Measurements from ENCODE around the gene HINFP. TPM values are rescaled to one million over a fixed set of nuclear protein-coding genes. Genes with fewer than 3 reads are reported as not detected.

HINFP gene
- total RNA-seq, 2 donors from 2014 or later = 43.8 to 44.8 TPM

DNA sequence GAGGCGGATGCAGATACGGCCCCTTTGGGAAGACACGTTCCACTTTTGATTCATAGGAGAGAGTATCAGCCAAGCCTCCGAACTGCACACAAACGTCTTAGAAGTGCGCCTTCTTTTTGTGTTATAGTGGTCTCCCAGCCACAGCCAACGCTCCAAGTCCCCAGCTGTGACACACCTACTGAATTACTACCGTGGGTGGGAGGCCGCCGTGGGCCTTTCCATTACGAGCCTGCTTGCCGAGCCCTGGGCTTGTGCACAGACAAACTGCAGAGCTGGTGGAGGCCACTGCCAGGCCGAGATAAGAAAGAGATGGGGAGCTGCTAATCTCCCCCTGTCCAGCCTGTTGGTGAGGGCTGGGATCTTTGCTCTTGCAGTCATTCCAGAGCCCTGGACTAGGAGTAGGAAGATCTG is 35.9 kb upstream of the HINFP start:
- DNase-seq = no peak
- H3K9me3 Mint-ChIP-seq = no peaks in the 10 kb centered on the region
- H3K27ac ChIP-seq (ENCODE audit: low read depth, low read length) = no peak overlapping the region
- peak overlapping the region; percentile 80 for H3K9ac ChIP-seq (ENCODE audit: extremely low read depth, low read length, poor library complexity, severe bottlenecking)
- H3K36me3 Mint-ChIP-seq (ENCODE audit: low read depth) = peaks cover 21% of the 10 kb centered on the region
- no peaks in the 10 kb centered on the region for H3K4me1 ChIP-seq (ENCODE audit: control insufficient read depth, insufficient read depth, low read length)
- no peaks in the 10 kb centered on the region for H3K27me3 Mint-ChIP-seq (ENCODE audit: insufficient read depth)
- peaks cover 19% of the 10 kb centered on the region for H3K36me3 ChIP-seq (ENCODE audit: control insufficient read depth, insufficient read depth, low read length)
- peaks cover 6% of the 10 kb centered on the region for H3K4me1 Mint-ChIP-seq
- H3K27me3 ChIP-seq (ENCODE audit: control insufficient read depth, insufficient read depth, low read length, poor library complexity, severe bottlenecking) = no peaks in the 10 kb centered on the region
- 3 to 8% methylated on average over 11 to 13 of the region's 13 CpGs for WGBS, 2 experiments (ENCODE audit: insufficient coverage in 1 of 2, insufficient read length in 1 of 2)
- H3K27ac Mint-ChIP-seq = peak overlapping the region; percentile 99
- no peaks in the 10 kb centered on the region for H3K9me3 ChIP-seq (ENCODE audit: control insufficient read depth, low read length)
- peak overlapping the region; percentile 90 for H3K4me3 Mint-ChIP-seq
- TF ChIP-seq CTCF (conservative IDR thresholded peaks at IDR 0.05) = no peak
- peak overlapping the region; percentile 95 for H3K4me3 ChIP-seq (ENCODE audit: low read length)

GRCh38 chr11:119087123-119087522 is 34.3 kb upstream of the HINFP start:
- WGBS, 2 experiments (ENCODE audit: insufficient coverage in 1 of 2, insufficient read length in 1 of 2) = 93 to 94% methylated on average over 6 of the region's 6 CpGs
- Histone ChIP-seq H3K27ac (ENCODE audit: low read depth, low read length) (no peak overlapping the region), H3K27me3 (ENCODE audit: control insufficient read depth, insufficient read depth, low read length, poor library complexity, severe bottlenecking) (no peaks in the 10 kb centered on the region), H3K9me3 (ENCODE audit: control insufficient read depth, low read length) (no peaks in the 10 kb centered on the region), H3K4me1 (ENCODE audit: control insufficient read depth, insufficient read depth, low read length) (no peaks in the 10 kb centered on the region), H3K36me3 (ENCODE audit: control insufficient read depth, insufficient read depth, low read length) (peaks cover 18% of the 10 kb centered on the region), H3K9ac (ENCODE audit: extremely low read depth, low read length, poor library complexity, severe bottlenecking) (no peak overlapping the region), H3K4me3 (ENCODE audit: low read length) (no peak overlapping the region)
- Mint-ChIP-seq H3K27me3 (ENCODE audit: insufficient read depth) (no peaks in the 10 kb centered on the region), H3K4me1 (peaks cover 6% of the 10 kb centered on the region), H3K27ac (no peak overlapping the region), H3K4me3 (no peak overlapping the region), H3K9me3 (no peaks in the 10 kb centered on the region), H3K36me3 (ENCODE audit: low read depth) (peaks cover 9% of the 10 kb centered on the region)
- no peak for TF ChIP-seq CTCF (conservative IDR thresholded peaks at IDR 0.05)
- no peak for DNase-seq

- Histone ChIP-seq H3K27ac (ENCODE audit: low read depth, low read length) (no peak overlapping the region), H3K27me3 (ENCODE audit: control insufficient read depth, insufficient read depth, low read length, poor library complexity, severe bottlenecking) (no peaks in the 10 kb centered on the region), H3K9me3 (ENCODE audit: control insufficient read depth, low read length) (no peaks in the 10 kb centered on the region), H3K9ac (ENCODE audit: extremely low read depth, low read length, poor library complexity, severe bottlenecking) (no peak overlapping the region), H3K4me1 (ENCODE audit: control insufficient read depth, insufficient read depth, low read length) (peaks cover 5% of the 10 kb centered on the region), H3K36me3 (ENCODE audit: control insufficient read depth, insufficient read depth, low read length) (peaks cover 22% of the 10 kb centered on the region), H3K4me3 (ENCODE audit: low read length) (no peak overlapping the region)
- Mint-ChIP-seq H3K4me3 (no peak overlapping the region), H3K4me1 (peaks cover 13% of the 10 kb centered on the region), H3K9me3 (no peaks in the 10 kb centered on the region), H3K27ac (no peak overlapping the region), H3K27me3 (ENCODE audit: insufficient read depth) (no peaks in the 10 kb centered on the region), H3K36me3 (ENCODE audit: low read depth) (peaks cover 12% of the 10 kb centered on the region)
- DNase-seq = no peak
- no peak for TF ChIP-seq CTCF (conservative IDR thresholded peaks at IDR 0.05)
- 97 to 100% methylated on average over 1 to 2 of the region's 2 CpGs for WGBS, 2 experiments (ENCODE audit: insufficient coverage in 1 of 2, insufficient read length in 1 of 2)
Observed at GRCh38 chr11:119087747-119088241, 33.6 kb upstream of the HINFP start.
